CD4-positive, alpha-beta T cell (primary cell): ENCODE measurements around the gene KCNG1. TPM values are rescaled to one million over a fixed set of nuclear protein-coding genes. Genes with fewer than 3 reads are reported as not detected.

Source experiments
- ATAC-seq: fragments of 200-7000 bp; cut with Tn5 transposase; one replicate; pipeline ENCODE4 v1.10.0; 2022; ENCODE audit warnings: mild to moderate bottlenecking; ENCODE audit not compliant: poor library complexity
- CTCF ChIA-PET: fragments of 350-600 bp; sonication (Branson Sonifier 250); formaldehyde crosslinking; loops from one replicate; lab custom pipeline; 2021; ENCODE audit warnings: antibody characterized with exemption, inconsistent platforms; lab: Charles Lee
- POLR2A ChIA-PET: fragments of 350-600 bp; sonication (Branson Sonifier 250); formaldehyde crosslinking; loops from one replicate; lab custom pipeline; 2021; ENCODE audit warnings: antibody characterized with exemption, inconsistent platforms; lab: Charles Lee
- DNase-seq, 14 experiments: peaks; one replicate each; pipeline ENCODE4 v3.0.0-alpha.2; 2013 to 2020; ENCODE audit warnings: mixed read lengths in 2 of 14
- H3K27ac ChIP-seq, 2 donors: one replicate each; pipeline versions ENCODE4 v1.5.1 to v1.7.0; 2013; ENCODE audit warnings: low read length in 2 of 2, low read depth in 1 of 2, mild to moderate bottlenecking in 1 of 2
- H3K27me3 ChIP-seq, 2 experiments: 1 replicate in 1 of 2; 2 replicates in 1 of 2; pipeline versions ENCODE4 v1.6.1 to v1.7.0; 2013; ENCODE audit warnings: low read length in 2 of 2, control low read depth in 1 of 2, mild to moderate bottlenecking in 1 of 2, moderate library complexity in 1 of 2; ENCODE audit not compliant: insufficient read depth in 2 of 2, control insufficient read depth in 1 of 2
- H3K36me3 ChIP-seq: one replicate; pipeline ENCODE4 v1.6.1; 2013; ENCODE audit warnings: low read length, control low read depth; ENCODE audit not compliant: insufficient read depth
- H3K4me1 ChIP-seq: one replicate; pipeline ENCODE4 v1.6.1; 2013; ENCODE audit warnings: low read length, control low read depth; ENCODE audit not compliant: insufficient read depth
- H3K4me3 ChIP-seq: one replicate; pipeline ENCODE4 v1.5.1; 2013; ENCODE audit warnings: mild to moderate bottlenecking, low read length, moderate library complexity
- H3K9me3 ChIP-seq, 2 experiments: 1 replicate in 1 of 2; 2 replicates in 1 of 2; pipeline versions ENCODE4 v1.6.1 to v1.7.0; 2013; ENCODE audit warnings: low read length in 2 of 2, mild to moderate bottlenecking in 2 of 2, control low read depth in 1 of 2, moderate library complexity in 1 of 2; ENCODE audit not compliant: control insufficient read depth in 1 of 2, insufficient read depth in 1 of 2
- H3K27ac Mint-ChIP-seq: one replicate; pipeline ENCODE4 v1.8.0; 2020; ENCODE audit warnings: mixed read lengths
- H3K27me3 Mint-ChIP-seq: one replicate; pipeline ENCODE4 v1.8.0; 2021; ENCODE audit warnings: mixed read lengths
- H3K36me3 Mint-ChIP-seq: one replicate; pipeline ENCODE4 v1.8.0; 2021; ENCODE audit warnings: low read depth, mixed read lengths
- H3K4me1 Mint-ChIP-seq: one replicate; pipeline ENCODE4 v1.8.0; 2021; ENCODE audit warnings: low read depth, mixed read lengths
- H3K4me3 Mint-ChIP-seq: one replicate; pipeline ENCODE4 v1.8.0; 2020; ENCODE audit warnings: mild to moderate bottlenecking, mixed read lengths
- H3K9me3 Mint-ChIP-seq: one replicate; pipeline ENCODE4 v1.8.0; 2020; ENCODE audit warnings: mixed read lengths
- CTCF ChIP-seq: fragments of 200-600 bp; IDR thresholded peaks from one replicate; pipeline ENCODE4 v1.8.0; 2022; ENCODE audit warnings: antibody characterized with exemption, mild to moderate bottlenecking
- intact Hi-C, 2 experiments: fragments of 100-400 bp; cut with DNase I in 1 of 2; cut with micrococcal nuclease in 1 of 2; formaldehyde crosslinking; loops; one replicate each; pipeline versions ENCODE4 v1.15.1 to v1.9.0; 2023 to 2025; cut with DNase I, micrococcal nuclease
- total RNA-seq, 174 experiments: library from RNA in 2 of 174; stranded (reverse) in 2 of 174; gene quantifications; one replicate each; pipeline ENCODE4 v1.2.3 and lab custom pipeline; 2021 to 2026

The KCNG1 gene
- total RNA-seq, 2 experiments from 2014 or later = not detected

GRCh38 chr20:51004781-51005180, 18.1 kb downstream of the KCNG1 start:
- intact Hi-C loops = no loop called here
- H3K27me3 Mint-ChIP-seq = peaks cover 29% of the 10 kb centered on the region
- no peak overlapping the region for H3K27ac Mint-ChIP-seq
- TF ChIP-seq CTCF = no peak
- Histone ChIP-seq H3K9me3 (no peaks in the 10 kb centered on the region), H3K27me3 (peaks cover 6% of the 10 kb centered on the region in 2 experiments), H3K27ac (no peak overlapping the region), H3K4me3 (no peak overlapping the region), H3K4me1 (no peaks in the 10 kb centered on the region), H3K36me3 (no peaks in the 10 kb centered on the region)
- H3K36me3 Mint-ChIP-seq = no peaks in the 10 kb centered on the region
- ATAC-seq = no peak
- no peaks in the 10 kb centered on the region for H3K9me3 Mint-ChIP-seq
- no peak for DNase-seq
- no peaks in the 10 kb centered on the region for H3K4me1 Mint-ChIP-seq
- H3K4me3 Mint-ChIP-seq = no peak overlapping the region
- CTCF ChIA-PET = no interaction called here
- POLR2A ChIA-PET = no interaction called here

GRCh38 chr20:51004305-51004727, 18.6 kb downstream of the KCNG1 start:
- Histone ChIP-seq H3K36me3 (no peaks in the 10 kb centered on the region), H3K4me1 (no peaks in the 10 kb centered on the region), H3K4me3 (no peak overlapping the region), H3K9me3 (no peaks in the 10 kb centered on the region), H3K27me3 (peaks cover 6% of the 10 kb centered on the region in 2 experiments), H3K27ac (no peak overlapping the region)
- intact Hi-C loops = no loop called here
- Mint-ChIP-seq H3K4me1 (no peaks in the 10 kb centered on the region), H3K9me3 (no peaks in the 10 kb centered on the region), H3K27me3 (peaks cover 33% of the 10 kb centered on the region), H3K36me3 (no peaks in the 10 kb centered on the region), H3K27ac (no peak overlapping the region), H3K4me3 (no peak overlapping the region)
- TF ChIP-seq CTCF = no peak
- POLR2A ChIA-PET = no interaction called here
- ATAC-seq (no peak), DNase-seq (no peak)
- CTCF ChIA-PET = no interaction called here

- CTCF ChIA-PET = no interaction called here
- Mint-ChIP-seq H3K4me3 (no peak overlapping the region), H3K36me3 (no peaks in the 10 kb centered on the region), H3K27ac (no peak overlapping the region), H3K4me1 (no peaks in the 10 kb centered on the region), H3K9me3 (no peaks in the 10 kb centered on the region), H3K27me3 (peaks cover 34% of the 10 kb centered on the region)
- DNase-seq (no peak), ATAC-seq (no peak)
- H3K36me3 ChIP-seq = no peaks in the 10 kb centered on the region
- no peak overlapping the region for H3K27ac ChIP-seq
- no peaks in the 10 kb centered on the region for H3K9me3 ChIP-seq
- intact Hi-C loops = no loop called here
- H3K27me3 ChIP-seq = peaks cover 6% of the 10 kb centered on the region in 2 experiments
- no peak for TF ChIP-seq CTCF
- no peaks in the 10 kb centered on the region for H3K4me1 ChIP-seq
- POLR2A ChIA-PET = no interaction called here
- no peak overlapping the region for H3K4me3 ChIP-seq
Observed at GRCh38 chr20:51003753-51004152, 19.2 kb downstream of the KCNG1 start.
